Astrocyte (in vitro differentiated cells and primary cell): ENCODE measurements around the gene GPR156.

Source experiments
- EZH2 ChIP-seq: IDR thresholded peaks from 2 replicates; pipeline ENCODE4 v1.6.1; 2012; ENCODE audit warnings: mild to moderate bottlenecking, low read length, inconsistent platforms; ENCODE audit not compliant: insufficient read depth
- TF ChIP-seq, protein P1 (sequence below): IDR thresholded peaks from 2 replicates; pipeline ENCODE4 v1.5.1; 2011; ENCODE audit warnings: low read depth, mild to moderate bottlenecking, inconsistent platforms, low read length, moderate library complexity; ENCODE audit not compliant: insufficient read depth

GRCh38 chr3:120180731-120181412 lies 104.2 kb downstream of the GPR156 start:
- TF ChIP-seq, protein P1, sequence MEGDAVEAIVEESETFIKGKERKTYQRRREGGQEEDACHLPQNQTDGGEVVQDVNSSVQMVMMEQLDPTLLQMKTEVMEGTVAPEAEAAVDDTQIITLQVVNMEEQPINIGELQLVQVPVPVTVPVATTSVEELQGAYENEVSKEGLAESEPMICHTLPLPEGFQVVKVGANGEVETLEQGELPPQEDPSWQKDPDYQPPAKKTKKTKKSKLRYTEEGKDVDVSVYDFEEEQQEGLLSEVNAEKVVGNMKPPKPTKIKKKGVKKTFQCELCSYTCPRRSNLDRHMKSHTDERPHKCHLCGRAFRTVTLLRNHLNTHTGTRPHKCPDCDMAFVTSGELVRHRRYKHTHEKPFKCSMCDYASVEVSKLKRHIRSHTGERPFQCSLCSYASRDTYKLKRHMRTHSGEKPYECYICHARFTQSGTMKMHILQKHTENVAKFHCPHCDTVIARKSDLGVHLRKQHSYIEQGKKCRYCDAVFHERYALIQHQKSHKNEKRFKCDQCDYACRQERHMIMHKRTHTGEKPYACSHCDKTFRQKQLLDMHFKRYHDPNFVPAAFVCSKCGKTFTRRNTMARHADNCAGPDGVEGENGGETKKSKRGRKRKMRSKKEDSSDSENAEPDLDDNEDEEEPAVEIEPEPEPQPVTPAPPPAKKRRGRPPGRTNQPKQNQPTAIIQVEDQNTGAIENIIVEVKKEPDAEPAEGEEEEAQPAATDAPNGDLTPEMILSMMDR, result no peak
- TF ChIP-seq EZH2, result no peak
